CD14-positive monocyte (primary cell): ENCODE results near the gene RAB31. TPM values are rescaled to one million over a fixed set of nuclear protein-coding genes. Genes with fewer than 3 reads are reported as not detected.

Experiments
- DNase-seq, 3 donors: peaks; one replicate each; pipeline ENCODE4 v3.0.0-alpha.2; 2011 to 2022
- H2AFZ ChIP-seq: 2 replicates; pipeline ENCODE4 v1.6.0; 2012; ENCODE audit warnings: mild to moderate bottlenecking, low read depth, low read length, inconsistent platforms; ENCODE audit not compliant: insufficient read depth, poor library complexity, severe bottlenecking
- H3K27ac ChIP-seq, 2 donors: 1 replicate in 1 of 2; 2 replicates in 1 of 2; pipeline ENCODE4 v1.5.1; 2012 to 2013; ENCODE audit warnings: low read length in 2 of 2, control low read depth in 1 of 2, inconsistent platforms in 1 of 2, low read depth in 1 of 2, mild to moderate bottlenecking in 1 of 2
- H3K27me3 ChIP-seq, 2 donors: one replicate each; pipeline versions ENCODE4 v1.6.0 to v1.6.1; 2011 to 2013; ENCODE audit warnings: low read length in 2 of 2; ENCODE audit not compliant: control insufficient read depth in 2 of 2, insufficient read depth in 2 of 2
- H3K36me3 ChIP-seq, 2 donors: replicated peaks in 1 of 2; 1 replicate in 1 of 2; 2 replicates in 1 of 2; pipeline versions ENCODE4 v1.5.1 to v1.6.1; 2012 to 2013; ENCODE audit warnings: low read length in 2 of 2, control low read depth in 1 of 2, inconsistent platforms in 1 of 2, mild to moderate bottlenecking in 1 of 2; ENCODE audit not compliant: insufficient read depth in 2 of 2, control insufficient read depth in 1 of 2
- H3K4me1 ChIP-seq, 2 donors: 1 replicate in 1 of 2; 2 replicates in 1 of 2; pipeline versions ENCODE4 v1.5.1 to v1.6.1; 2012 to 2013; ENCODE audit warnings: low read length in 2 of 2, control low read depth in 1 of 2, inconsistent platforms in 1 of 2, mild to moderate bottlenecking in 1 of 2, moderate library complexity in 1 of 2; ENCODE audit not compliant: insufficient read depth in 2 of 2, control insufficient read depth in 1 of 2
- H3K4me2 ChIP-seq: replicated peaks from 2 replicates; pipeline ENCODE3; 2012; ENCODE audit warnings: low read length, moderate library complexity, mild to moderate bottlenecking; ENCODE audit not compliant: poor library complexity, severe bottlenecking; ENCODE audit errors: extremely low read depth
- H3K4me3 ChIP-seq, 3 experiments: fragments of 200-600 bp in 1 of 3; sonication (generic) in 1 of 3; replicated peaks in 1 of 3; 1 replicate in 2 of 3; 2 replicates in 1 of 3; pipeline ENCODE4 v1.5.1; 2011 to 2013; ENCODE audit warnings: low read length in 3 of 3, mild to moderate bottlenecking in 3 of 3, control low read depth in 2 of 3, low read depth in 2 of 3, inconsistent platforms in 1 of 3, moderate library complexity in 1 of 3
- H3K79me2 ChIP-seq: 2 replicates; pipeline ENCODE4 v1.6.0; 2012; ENCODE audit warnings: mild to moderate bottlenecking, control low read depth, inconsistent platforms, low read length, moderate library complexity; ENCODE audit not compliant: insufficient read depth
- H3K9ac ChIP-seq: 2 replicates; pipeline ENCODE4 v1.6.0; 2017; ENCODE audit warnings: low read length, mild to moderate bottlenecking; ENCODE audit not compliant: insufficient read depth, poor library complexity, severe bottlenecking
- H3K9me3 ChIP-seq, 2 donors: replicated peaks in 1 of 2; 1 replicate in 1 of 2; 2 replicates in 1 of 2; pipeline versions ENCODE4 v1.5.1 to v1.6.1; 2012 to 2013; ENCODE audit warnings: low read length in 2 of 2, control low read depth in 1 of 2; ENCODE audit not compliant: control insufficient read depth in 1 of 2, insufficient read depth in 1 of 2
- H4K20me1 ChIP-seq: 2 replicates; pipeline ENCODE4 v1.6.0; 2012; ENCODE audit warnings: mild to moderate bottlenecking, low read length, control low read depth, moderate library complexity; ENCODE audit not compliant: insufficient read depth
- H3K27ac Mint-ChIP-seq, 7 donors: one replicate each; pipeline ENCODE4 v1.8.0; 2020; ENCODE audit warnings: mild to moderate bottlenecking in 7 of 7, mixed read lengths in 7 of 7, moderate library complexity in 6 of 7, inconsistent platforms in 2 of 7
- H3K27me3 Mint-ChIP-seq, 3 donors: one replicate each; pipeline ENCODE4 v1.8.0; 2021 to 2022; ENCODE audit warnings: low read depth in 3 of 3, mild to moderate bottlenecking in 3 of 3, mixed read lengths in 3 of 3, moderate library complexity in 3 of 3, inconsistent platforms in 1 of 3
- H3K36me3 Mint-ChIP-seq, 2 donors: one replicate each; pipeline ENCODE4 v1.8.0; 2020; ENCODE audit warnings: mixed read lengths in 2 of 2, inconsistent platforms in 1 of 2, mild to moderate bottlenecking in 1 of 2
- H3K4me1 Mint-ChIP-seq: one replicate; pipeline ENCODE4 v1.8.0; 2020; ENCODE audit warnings: mild to moderate bottlenecking, mixed read lengths
- H3K4me3 Mint-ChIP-seq, 2 donors: one replicate each; pipeline ENCODE4 v1.8.0; 2020; ENCODE audit warnings: mild to moderate bottlenecking in 2 of 2, mixed read lengths in 2 of 2, moderate library complexity in 1 of 2
- H3K9me3 Mint-ChIP-seq, 7 donors: one replicate each; pipeline ENCODE4 v1.8.0; 2020 to 2022; ENCODE audit warnings: mixed read lengths in 7 of 7, mild to moderate bottlenecking in 6 of 7, moderate library complexity in 6 of 7, inconsistent platforms in 2 of 7
- WGBS: methylation state at CpG from one replicate; pipeline ENCODE4 v1.1.5; 2013; ENCODE audit warnings: missing lambda C conversion rate; ENCODE audit not compliant: insufficient coverage; 5-methylcytosine and 5-hydroxymethylcytosine counted together
- intact Hi-C, 2 donors: fragments of 100-400 bp; cut with micrococcal nuclease; formaldehyde crosslinking; loops; one replicate each; pipeline versions ENCODE4 v1.15.0 to v1.15.1; 2023
- polyA plus RNA-seq, 3 donors: library from polyadenylated mRNA; depleted of rRNA in 1 of 3; unstranded in 2 of 3; stranded (reverse) in 1 of 3; fragments of 300-500 nt in 2 of 3; fragments of >200 nt in 1 of 3; fragmentation: Illumina TruSeq in 2 of 3; gene quantifications; 1 replicate in 2 of 3; 2 replicates in 1 of 3; pipeline ENCODE4 v1.2.3, GENCODE V29; 2012 to 2021
- TF ChIP-seq, protein P1 (sequence below): fragments of 200-600 bp; IDR thresholded peaks from one replicate; pipeline ENCODE4 v1.8.0; 2022; ENCODE audit warnings: antibody characterized with exemption, mild to moderate bottlenecking

RAB31 gene
- polyA plus RNA-seq, 3 donors: 106 to 367 (median 348) TPM

DNA sequence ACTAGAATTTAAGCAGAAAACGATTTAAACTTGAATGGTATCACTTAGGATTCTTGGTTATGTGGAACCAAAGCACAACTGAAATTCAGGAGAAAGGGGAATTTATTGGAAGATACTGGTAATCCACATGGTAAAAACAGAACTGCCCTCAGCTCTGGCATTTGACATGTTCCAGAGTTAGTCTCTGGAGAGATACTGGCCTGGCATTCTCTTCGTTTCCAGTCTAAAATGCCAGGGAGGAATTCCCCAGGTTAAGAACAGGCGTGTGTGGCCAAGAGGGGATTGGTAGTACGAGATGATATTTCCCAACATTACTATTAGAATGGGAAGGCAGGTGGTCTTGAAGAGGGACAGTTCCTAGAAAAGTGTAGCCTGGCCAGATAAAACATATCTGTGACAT, 109.2 kb downstream of the RAB31 start:
- Histone ChIP-seq H2AFZ (no peak overlapping the region), H4K20me1 (peaks cover 17% of the 10 kb centered on the region), H3K9me3 (no peaks in the 10 kb centered on the region), H3K27me3 (no peaks in the 10 kb centered on the region), H3K4me1 (peaks cover 0 to 7% of the 10 kb centered on the region in 2 donors), H3K4me2 (no peak overlapping the region), H3K36me3 (peaks cover 42 to 60% of the 10 kb centered on the region in 2 donors), H3K9ac (no peak overlapping the region), H3K4me3 (no peak overlapping the region), H3K79me2 (peaks cover 53% of the 10 kb centered on the region), H3K27ac (peak overlapping the region in 1 of 2 donors; percentile 40)
- Mint-ChIP-seq H3K36me3 (peaks cover 46 to 54% of the 10 kb centered on the region in 2 donors), H3K9me3 (peaks cover 0 to 2% (median 0%) of the 10 kb centered on the region in 7 donors), H3K4me1 (peaks cover 9% of the 10 kb centered on the region), H3K27me3 (no peaks in the 10 kb centered on the region), H3K27ac (peak overlapping the region in 3 of 7 donors; percentile 37 to 82 (median 47)), H3K4me3 (no peak overlapping the region)
- intact Hi-C loops: no loop called here
- DNase-seq: no peak
- 86% methylated on average over 1 of the region's 4 CpGs for WGBS
- TF ChIP-seq, protein P1, sequence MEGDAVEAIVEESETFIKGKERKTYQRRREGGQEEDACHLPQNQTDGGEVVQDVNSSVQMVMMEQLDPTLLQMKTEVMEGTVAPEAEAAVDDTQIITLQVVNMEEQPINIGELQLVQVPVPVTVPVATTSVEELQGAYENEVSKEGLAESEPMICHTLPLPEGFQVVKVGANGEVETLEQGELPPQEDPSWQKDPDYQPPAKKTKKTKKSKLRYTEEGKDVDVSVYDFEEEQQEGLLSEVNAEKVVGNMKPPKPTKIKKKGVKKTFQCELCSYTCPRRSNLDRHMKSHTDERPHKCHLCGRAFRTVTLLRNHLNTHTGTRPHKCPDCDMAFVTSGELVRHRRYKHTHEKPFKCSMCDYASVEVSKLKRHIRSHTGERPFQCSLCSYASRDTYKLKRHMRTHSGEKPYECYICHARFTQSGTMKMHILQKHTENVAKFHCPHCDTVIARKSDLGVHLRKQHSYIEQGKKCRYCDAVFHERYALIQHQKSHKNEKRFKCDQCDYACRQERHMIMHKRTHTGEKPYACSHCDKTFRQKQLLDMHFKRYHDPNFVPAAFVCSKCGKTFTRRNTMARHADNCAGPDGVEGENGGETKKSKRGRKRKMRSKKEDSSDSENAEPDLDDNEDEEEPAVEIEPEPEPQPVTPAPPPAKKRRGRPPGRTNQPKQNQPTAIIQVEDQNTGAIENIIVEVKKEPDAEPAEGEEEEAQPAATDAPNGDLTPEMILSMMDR: no peak

DNA sequence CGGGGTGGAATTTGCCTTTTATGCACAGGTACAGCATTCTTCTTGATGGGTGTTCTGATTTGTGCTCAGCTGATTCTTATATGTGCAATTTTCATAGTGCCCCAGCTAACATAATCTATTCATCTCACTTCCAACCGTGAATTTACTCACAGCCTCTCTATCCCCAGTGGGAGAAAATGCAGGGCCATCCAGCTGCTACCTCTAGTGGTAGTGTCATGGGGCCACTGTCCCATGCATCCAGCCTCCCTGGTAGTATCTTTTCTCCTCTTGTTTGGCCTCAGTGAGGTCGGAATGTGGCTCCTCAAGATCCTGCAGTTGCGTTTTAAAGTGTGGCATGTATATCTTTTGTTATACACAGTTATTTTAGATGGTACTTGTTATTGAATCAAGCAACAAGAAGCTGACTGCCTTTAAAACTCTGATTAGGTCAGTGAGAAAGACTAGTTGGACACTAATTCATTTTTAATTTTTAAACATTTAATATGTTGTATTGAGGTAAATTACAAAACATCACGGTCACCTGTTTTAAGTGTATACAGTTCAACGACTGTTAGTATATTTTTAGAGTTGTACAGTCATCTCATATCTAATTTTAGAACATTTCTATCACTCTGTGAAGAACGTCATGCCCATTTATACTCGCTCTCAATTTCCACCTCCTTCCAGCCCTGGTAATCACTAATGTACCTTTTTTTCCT, 109.8 kb downstream of the RAB31 start:
- TF ChIP-seq, protein P1: no peak
- peaks cover 1 to 10% of the 10 kb centered on the region in 2 donors for H3K4me1 ChIP-seq
- peaks cover 13% of the 10 kb centered on the region for H4K20me1 ChIP-seq
- H3K27ac ChIP-seq: peak overlapping the region in 1 of 2 donors; percentile 11
- H3K4me3 Mint-ChIP-seq: no peak overlapping the region
- no peaks in the 10 kb centered on the region for H3K27me3 ChIP-seq
- H3K9me3 Mint-ChIP-seq: peaks cover 0 to 2% (median 0%) of the 10 kb centered on the region in 7 donors
- H3K4me2 ChIP-seq: no peak overlapping the region
- H3K27ac Mint-ChIP-seq: peak overlapping the region in 1 of 7 donors; percentile 27
- DNase-seq: no peak
- H3K4me1 Mint-ChIP-seq: peaks cover 11% of the 10 kb centered on the region
- peaks cover 41 to 65% of the 10 kb centered on the region in 2 donors for H3K36me3 ChIP-seq
- peaks cover 47 to 60% of the 10 kb centered on the region in 2 donors for H3K36me3 Mint-ChIP-seq
- peaks cover 53% of the 10 kb centered on the region for H3K79me2 ChIP-seq
- H3K9me3 ChIP-seq: no peaks in the 10 kb centered on the region
- H2AFZ ChIP-seq: no peak overlapping the region
- H3K9ac ChIP-seq: no peak overlapping the region
- 100% methylated on average over 2 of the region's 8 CpGs for WGBS
- no peaks in the 10 kb centered on the region for H3K27me3 Mint-ChIP-seq
- intact Hi-C loops: no loop called here
- no peak overlapping the region for H3K4me3 ChIP-seq
